Measurements from ENCODE around the gene PPP1R27.

The PPP1R27 gene

GRCh38 chr17:81821147-81821546 is 13.7 kb downstream of the PPP1R27 start:
- DNase-seq (ENCODE audit: low spot score) = no peak

- DNase-seq (ENCODE audit: low spot score) = no peak
Observed at GRCh38 chr17:81819708-81820107, 15.1 kb downstream of the PPP1R27 start.

DNA sequence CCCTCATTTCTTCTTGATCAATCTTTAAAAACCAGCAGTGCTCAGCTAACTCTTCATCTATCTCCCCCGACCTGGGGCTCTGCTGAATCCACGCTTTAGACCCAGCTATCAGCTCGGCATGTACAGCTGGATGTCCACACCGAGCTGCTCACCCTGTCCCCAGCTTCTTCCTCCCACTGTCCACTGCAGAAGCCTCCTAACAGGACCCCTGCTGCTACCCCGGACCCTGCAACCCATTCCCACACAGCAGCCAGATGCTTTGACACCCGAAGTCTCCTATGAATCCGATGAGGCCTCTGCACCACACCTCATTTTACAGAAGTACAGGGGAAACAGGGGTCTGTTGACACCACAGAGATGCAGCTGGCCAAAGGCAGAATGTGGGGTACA is 17.1 kb downstream of the PPP1R27 start:
- DNase-seq (ENCODE audit: low spot score) = no peak

- no peak for DNase-seq (ENCODE audit: low spot score)
Observed at GRCh38 chr17:81815646-81815986, 19.2 kb downstream of the PPP1R27 start.

GRCh38 chr17:81814748-81815645 is 19.9 kb downstream of the PPP1R27 start:
- DNase-seq (ENCODE audit: low spot score) = no peak

DNA sequence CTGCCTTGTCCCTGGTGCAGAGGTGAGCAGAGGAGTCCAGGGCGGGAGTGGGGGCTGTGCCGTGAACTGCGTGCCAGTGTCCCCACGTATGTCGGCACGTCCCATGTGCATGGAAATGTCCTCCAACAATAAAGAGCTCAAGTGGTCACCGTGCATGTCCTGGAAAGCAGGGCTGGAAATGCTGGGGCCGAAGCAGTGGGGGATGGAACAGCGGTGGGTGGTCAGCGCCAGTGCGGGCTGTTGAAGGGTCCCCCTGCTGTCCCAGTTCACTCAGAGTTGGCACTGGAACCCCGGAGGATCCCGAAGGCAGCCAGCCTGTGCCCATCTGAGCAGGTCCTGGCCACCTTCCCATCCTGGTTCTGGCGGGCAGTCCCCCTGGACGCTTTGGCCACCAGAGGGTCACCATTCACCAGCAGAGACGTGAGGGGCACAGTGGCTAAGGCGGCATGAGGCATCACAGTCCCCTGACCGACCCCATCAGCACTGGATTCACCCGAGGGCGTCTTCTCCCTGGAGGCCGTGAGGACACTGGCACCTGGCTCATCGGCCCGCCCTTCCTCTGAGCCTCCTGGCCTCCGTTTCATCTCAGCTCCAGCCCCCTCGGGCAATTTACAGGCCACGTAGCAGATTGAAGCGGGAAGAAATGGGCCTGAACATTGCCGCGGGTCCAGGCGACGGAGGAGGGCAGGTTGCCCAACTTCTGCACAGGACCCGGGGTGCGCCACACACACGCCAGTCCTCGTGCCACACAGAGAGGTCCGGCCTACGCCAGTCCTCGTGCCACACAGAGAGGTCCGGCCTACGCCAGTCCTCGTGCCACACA is 20.8 kb downstream of the PPP1R27 start:
- DNase-seq (ENCODE audit: low spot score) = no peak

DNA sequence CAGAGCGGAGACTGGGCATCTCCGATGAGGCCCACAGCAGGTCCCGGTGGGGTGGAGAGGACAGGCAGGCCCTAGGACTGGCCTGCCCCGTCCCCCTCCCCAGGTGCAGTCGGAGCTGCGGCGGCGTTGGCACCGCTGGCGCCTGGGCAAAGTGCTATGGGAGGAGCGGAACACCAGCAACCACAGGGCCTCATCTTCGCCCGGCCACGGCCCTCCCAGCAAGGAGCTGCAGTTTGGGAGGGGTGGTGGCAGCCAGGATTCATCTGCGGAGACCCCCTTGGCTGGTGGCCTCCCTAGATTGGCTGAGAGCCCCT is 21.5 kb downstream of the PPP1R27 start:
- DNase-seq (ENCODE audit: low spot score) = no peak

DNA sequence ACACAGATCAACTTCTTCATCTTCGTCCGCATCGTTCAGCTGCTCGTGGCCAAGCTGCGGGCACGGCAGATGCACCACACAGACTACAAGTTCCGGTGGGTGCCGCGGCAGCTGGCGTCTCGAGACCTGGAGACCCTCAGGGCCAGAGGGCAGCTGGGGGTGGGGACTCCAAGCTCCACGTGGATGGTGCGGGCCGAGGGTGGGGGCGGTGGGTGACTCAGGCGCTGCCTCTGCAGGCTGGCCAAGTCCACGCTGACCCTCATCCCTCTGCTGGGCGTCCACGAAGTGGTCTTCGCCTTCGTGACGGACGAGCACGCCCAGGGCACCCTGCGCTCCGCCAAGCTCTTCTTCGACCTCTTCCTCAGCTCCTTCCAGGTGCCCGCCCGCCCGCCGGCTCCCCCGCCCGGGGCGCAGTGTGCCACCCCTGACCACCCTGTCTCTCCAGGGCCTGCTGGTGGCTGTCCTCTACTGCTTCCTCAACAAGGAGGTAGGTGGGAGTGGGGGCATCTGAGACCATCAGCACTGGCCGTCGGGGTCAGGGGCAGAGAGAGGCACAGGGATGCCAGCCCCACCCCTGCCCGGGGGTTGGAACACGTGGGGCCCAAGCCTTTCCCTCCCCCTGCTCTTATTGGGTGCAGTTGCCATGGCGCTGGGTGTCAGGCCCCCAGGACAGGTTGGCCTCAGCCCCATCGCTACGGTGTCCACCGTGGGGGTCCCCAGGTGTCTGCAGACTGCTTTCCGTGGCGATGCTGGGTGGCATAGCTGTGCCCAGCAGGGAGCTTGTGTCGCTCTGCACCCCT is 22.1 kb downstream of the PPP1R27 start:
- no peak for DNase-seq (ENCODE audit: low spot score)

DNA sequence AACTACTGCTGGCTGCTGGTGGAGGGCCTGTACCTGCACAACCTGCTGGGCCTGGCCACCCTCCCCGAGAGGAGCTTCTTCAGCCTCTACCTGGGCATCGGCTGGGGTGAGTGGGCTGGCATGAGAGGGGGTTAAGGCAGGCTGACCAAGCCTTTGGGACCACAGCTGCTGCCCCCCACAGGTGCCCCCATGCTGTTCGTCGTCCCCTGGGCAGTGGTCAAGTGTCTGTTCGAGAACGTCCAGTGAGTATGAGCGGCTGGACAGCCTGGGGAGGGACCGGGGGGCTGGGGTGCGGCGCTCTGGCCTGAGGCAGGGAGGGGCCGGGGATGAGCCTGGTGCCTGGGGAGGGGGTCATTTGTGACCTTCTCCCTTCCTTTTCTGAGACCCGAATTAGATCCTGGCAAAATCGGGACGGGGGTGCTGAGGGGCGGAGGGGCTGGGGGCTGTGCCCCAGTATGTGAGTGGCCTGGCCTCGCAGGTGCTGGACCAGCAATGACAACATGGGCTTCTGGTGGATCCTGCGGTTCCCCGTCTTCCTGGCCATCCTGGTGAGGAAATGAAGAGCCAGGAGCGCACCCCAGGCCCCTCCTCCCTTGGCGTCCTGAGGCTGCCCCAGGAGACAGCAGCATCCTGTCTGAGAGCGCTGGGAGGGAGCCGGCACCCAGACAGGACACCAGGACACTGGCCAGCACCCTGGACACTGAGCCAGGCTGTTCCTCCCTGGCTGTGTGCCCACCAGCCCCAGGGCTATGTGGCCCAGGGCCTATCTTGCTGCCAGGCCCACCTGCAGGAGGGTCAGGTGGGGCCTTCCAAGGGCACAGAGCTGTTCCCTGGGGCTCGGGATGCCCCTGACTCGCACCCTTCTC is 22.9 kb downstream of the PPP1R27 start:
- no peak for DNase-seq (ENCODE audit: low spot score)

GRCh38 chr17:81810892-81811704 is 23.8 kb downstream of the PPP1R27 start:
- no peak for DNase-seq (ENCODE audit: low spot score)

DNA sequence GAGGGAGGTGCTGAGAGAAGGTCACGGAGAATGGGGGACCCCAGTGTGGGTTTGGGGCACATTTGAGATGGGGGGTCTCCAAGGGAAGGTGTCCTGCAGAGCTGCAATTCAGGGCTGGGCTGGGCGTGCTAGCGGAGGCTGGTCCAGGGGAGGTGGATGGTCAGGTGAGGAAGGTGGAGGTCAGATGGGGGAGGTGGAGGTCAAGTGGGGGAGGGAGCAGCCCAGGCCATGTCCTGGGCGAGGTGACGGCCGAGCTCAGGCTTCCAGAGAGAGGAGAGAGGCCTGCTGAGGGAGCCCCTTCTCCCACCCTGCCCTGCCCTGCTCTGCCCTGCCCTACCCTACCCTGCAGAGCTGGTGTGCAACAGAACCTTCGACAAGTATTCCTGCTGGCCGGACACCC is 24.4 kb downstream of the PPP1R27 start:
- no peak for DNase-seq (ENCODE audit: low spot score)

DNA sequence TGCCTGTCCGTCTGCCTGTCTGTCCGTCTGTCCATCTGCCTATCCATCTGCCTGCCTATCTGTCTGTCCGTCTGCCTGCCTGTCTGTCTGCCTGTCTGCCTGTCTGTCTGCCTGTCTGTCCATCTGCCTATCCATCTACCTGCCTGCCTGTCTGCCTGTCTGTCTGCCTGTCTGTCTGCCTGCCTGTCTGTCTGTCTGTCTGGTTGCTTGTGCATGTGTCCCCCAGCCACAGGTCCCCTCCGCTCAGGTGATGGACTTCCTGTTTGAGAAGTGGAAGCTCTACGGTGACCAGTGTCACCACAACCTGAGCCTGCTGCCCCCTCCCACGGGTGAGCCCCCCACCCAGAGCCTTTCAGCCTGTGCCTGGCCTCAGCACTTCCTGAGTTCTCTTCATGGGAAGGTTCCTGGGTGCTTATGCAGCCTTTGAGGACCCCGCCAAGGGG is 25.3 kb downstream of the PPP1R27 start:
- DNase-seq (ENCODE audit: low spot score) = no peak

- DNase-seq (ENCODE audit: low spot score) = no peak
Observed at GRCh38 chr17:81808778-81809555, 25.9 kb downstream of the PPP1R27 start.

DNA sequence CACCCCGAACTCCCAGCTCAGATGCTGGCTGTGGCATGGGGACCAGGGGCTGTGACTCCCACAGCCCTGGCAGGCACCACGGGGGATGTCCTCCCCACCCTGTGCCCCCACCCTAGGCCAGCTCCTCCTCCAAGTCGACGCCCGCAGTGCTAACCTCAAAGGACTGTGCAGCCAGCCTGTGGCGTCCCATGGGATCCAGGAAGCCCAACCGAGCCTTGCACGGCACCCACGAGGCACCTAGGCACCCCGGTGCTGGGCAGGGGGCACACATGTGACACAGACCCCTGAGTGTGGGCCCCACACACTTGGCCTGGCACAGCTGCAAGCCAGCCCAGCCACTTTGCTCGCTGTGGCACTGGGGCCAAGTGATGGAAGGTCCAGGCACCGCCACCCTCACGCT is 27.0 kb downstream of the PPP1R27 start:
- no peak for DNase-seq (ENCODE audit: low spot score)

- DNase-seq (ENCODE audit: low spot score) = no peak
Observed at GRCh38 chr17:81807210-81807719, 27.6 kb downstream of the PPP1R27 start.

GRCh38 chr17:81806461-81807209 is 28.2 kb downstream of the PPP1R27 start:
- DNase-seq (ENCODE audit: low spot score) = no peak

GRCh38 chr17:81805707-81806460 is 29.0 kb downstream of the PPP1R27 start:
- no peak for DNase-seq (ENCODE audit: low spot score)

All from cerebellar cortex (tissue), 1 donor.